Progenitor cell of endocrine pancreas (in vitro differentiated cells): ENCODE measurements around the gene SLC25A10. TPM values are rescaled to one million over a fixed set of nuclear protein-coding genes. Genes with fewer than 3 reads are reported as not detected.

Experiments used
- DNase-seq: peaks from one replicate; pipeline ENCODE4 v3.0.0; 2021; ENCODE audit warnings: low spot score; ENCODE audit not compliant: unreplicated experiment
- H3K27ac Mint-ChIP-seq: 2 replicates; pipeline ENCODE4 v1.8.0; 2021; ENCODE audit warnings: mild to moderate bottlenecking, moderate library complexity, mixed read lengths
- H3K27me3 Mint-ChIP-seq: 2 replicates; pipeline ENCODE4 v1.8.0; 2021; ENCODE audit warnings: mixed read lengths
- H3K36me3 Mint-ChIP-seq: 2 replicates; pipeline ENCODE4 v1.8.0; 2022; ENCODE audit warnings: mixed read lengths; ENCODE audit not compliant: insufficient read depth
- H3K4me1 Mint-ChIP-seq: 2 replicates; pipeline ENCODE4 v1.8.0; 2021; ENCODE audit warnings: low read depth, mixed read lengths
- H3K4me3 Mint-ChIP-seq: 2 replicates; pipeline ENCODE4 v1.8.0; 2021; ENCODE audit warnings: low read depth, mild to moderate bottlenecking, moderate library complexity, mixed read lengths
- H3K9me3 Mint-ChIP-seq: 2 replicates; pipeline ENCODE4 v1.8.0; 2021; ENCODE audit warnings: low read depth, mixed read lengths
- total RNA-seq: library from RNA; stranded (reverse); gene quantifications from 2 replicates; pipeline ENCODE4 v1.2.1, GENCODE V29; 2021
- TF ChIP-seq, protein P1 (sequence below): fragments of 200-600 bp; sonication (generic); IDR thresholded peaks from one replicate; pipeline ENCODE4 v1.5.0; 2021; ENCODE audit warnings: antibody characterized with exemption, mild to moderate bottlenecking; ENCODE audit not compliant: unreplicated experiment

SLC25A10 gene
- total RNA-seq, 1 donor from 2014 or later = 36.9 TPM

DNA sequence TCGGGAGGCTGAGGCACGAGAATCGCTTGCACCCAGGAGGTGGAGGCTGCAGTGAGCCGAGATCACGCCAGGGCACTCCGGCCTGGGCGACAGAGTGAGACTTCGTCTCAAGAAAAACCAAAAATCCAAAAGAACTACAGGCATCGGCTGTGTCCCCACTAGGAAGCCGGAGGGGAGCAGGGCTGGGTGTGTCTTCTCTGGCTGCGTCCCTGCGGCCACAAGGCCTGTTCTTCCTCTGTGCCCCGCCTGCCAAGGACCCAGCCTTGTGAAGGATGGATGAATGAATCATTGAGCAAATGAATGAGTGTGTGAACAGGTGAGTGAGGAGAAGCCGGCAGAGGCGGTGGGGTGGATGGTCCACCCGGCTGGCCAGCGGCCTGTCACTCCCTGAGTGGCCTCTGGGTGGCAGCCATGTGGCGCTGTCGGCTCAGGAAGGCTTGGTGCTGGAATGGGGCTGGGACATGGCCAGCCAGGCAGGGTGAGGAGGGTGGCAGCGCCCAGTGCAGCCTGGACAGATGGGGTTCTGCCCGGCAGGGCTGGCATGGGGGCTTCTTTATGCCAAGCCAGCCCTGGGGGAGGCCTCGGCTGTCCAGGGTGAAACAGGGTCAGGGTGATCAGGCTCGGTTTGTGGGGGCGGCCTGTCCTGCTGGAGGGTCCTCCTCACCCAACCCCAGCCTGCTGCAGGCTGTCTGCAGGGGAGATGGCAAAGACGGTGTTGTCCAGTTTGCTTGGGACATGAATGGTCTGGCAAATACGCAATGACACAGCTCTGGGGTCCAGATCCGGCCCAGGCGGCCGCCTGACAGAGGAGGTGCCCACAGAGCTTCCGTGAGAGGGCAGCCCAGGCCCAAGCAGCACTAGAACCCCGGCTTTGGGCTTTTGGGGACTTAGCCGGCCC is 21.7 kb downstream of the SLC25A10 start:
- Mint-ChIP-seq H3K9me3 (no peaks in the 10 kb centered on the region), H3K36me3 (no peaks in the 10 kb centered on the region), H3K27ac (no peak overlapping the region), H3K27me3 (peaks cover 19% of the 10 kb centered on the region), H3K4me1 (no peaks in the 10 kb centered on the region), H3K4me3 (no peak overlapping the region)
- peak; percentile 75 for DNase-seq
- TF ChIP-seq, protein P1, sequence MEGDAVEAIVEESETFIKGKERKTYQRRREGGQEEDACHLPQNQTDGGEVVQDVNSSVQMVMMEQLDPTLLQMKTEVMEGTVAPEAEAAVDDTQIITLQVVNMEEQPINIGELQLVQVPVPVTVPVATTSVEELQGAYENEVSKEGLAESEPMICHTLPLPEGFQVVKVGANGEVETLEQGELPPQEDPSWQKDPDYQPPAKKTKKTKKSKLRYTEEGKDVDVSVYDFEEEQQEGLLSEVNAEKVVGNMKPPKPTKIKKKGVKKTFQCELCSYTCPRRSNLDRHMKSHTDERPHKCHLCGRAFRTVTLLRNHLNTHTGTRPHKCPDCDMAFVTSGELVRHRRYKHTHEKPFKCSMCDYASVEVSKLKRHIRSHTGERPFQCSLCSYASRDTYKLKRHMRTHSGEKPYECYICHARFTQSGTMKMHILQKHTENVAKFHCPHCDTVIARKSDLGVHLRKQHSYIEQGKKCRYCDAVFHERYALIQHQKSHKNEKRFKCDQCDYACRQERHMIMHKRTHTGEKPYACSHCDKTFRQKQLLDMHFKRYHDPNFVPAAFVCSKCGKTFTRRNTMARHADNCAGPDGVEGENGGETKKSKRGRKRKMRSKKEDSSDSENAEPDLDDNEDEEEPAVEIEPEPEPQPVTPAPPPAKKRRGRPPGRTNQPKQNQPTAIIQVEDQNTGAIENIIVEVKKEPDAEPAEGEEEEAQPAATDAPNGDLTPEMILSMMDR = peak; percentile 91

DNA sequence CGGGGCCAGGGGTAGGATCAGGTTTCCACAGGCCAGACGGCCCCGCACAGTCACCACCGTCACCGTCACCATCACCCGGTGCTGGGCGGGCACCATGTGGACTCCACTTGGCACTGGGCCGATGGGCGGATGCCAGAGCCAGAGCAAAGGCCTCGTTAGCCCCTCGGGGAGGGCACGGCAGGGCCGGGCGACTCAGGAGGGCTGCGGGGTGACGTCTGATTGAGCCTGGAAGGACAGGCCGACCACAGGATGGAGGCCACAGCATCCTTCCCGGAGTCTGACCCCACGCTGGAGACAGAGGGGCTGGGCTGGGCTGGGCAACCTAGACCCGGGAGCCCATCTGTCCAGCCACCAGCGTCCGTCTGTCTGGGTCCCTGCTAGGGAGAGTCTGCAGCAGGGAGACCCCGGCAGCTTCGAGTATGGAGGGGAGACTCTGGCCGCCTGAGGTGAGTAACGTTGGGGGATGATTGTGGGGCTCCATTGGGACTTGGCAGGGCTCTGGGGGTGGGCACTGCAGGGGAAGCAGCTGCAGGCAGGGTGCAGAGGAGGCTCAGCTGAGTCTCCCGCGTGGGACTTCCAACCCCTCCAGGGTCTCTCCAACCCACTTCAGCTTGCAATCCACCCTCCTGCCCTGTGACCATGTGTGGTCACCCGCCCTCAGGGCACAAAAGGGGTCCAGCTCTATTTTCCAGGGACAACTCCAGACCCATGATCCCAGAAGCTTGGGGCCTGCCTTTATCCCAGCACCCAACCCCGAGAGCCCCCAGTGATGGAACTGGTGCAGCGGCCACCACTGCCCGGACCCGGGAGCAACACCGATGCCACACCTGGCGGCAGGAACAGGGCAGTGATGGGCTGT is 22.6 kb downstream of the SLC25A10 start:
- H3K4me1 Mint-ChIP-seq = no peaks in the 10 kb centered on the region
- no peak for DNase-seq
- no peak overlapping the region for H3K4me3 Mint-ChIP-seq
- H3K9me3 Mint-ChIP-seq = no peaks in the 10 kb centered on the region
- no peak overlapping the region for H3K27ac Mint-ChIP-seq
- no peaks in the 10 kb centered on the region for H3K36me3 Mint-ChIP-seq
- TF ChIP-seq, protein P1 = no peak
- H3K27me3 Mint-ChIP-seq = peaks cover 19% of the 10 kb centered on the region

DNA sequence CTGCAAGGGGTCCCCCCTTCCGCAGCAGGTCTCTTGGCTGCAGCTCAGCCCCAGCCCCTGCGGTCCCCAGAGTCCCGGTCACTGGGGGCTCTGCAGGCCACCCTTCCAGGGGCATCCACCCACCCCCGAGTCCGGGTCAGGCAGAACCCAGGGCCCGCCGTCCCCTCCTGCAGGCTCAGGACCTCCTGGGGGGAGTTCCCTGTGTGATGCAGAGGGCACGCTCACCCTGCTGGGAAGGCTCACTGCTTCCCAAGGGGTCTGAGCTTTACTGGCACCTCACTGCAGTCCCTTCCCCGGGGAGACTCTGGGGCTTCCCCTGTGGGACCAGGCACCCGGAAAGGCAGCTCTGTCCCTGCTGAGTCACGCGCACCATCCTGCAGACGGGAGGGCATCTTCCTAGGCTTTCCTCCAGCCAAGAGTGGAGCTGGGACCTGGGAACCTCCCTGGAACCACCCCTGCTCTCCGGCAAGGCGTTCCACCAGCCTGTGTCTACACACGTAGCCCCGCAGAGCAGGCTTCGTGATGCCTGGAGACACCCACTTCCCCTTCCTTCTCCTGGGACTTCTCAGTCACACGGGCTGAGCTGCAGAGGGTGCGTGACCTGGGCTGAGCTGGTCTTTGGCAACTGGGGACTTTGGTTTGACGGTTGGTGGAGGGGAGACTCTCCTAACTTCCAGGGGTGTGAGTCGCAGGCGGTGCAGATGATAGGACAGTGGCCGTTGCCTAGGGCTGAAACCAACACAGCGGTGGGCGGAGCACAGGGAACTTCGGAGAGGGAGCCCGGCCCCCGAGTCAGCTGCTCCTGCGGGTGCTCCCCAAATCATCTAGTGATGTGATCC is 23.4 kb downstream of the SLC25A10 start:
- no peaks in the 10 kb centered on the region for H3K4me1 Mint-ChIP-seq
- H3K9me3 Mint-ChIP-seq = no peaks in the 10 kb centered on the region
- H3K4me3 Mint-ChIP-seq = no peak overlapping the region
- TF ChIP-seq, protein P1 = no peak
- no peaks in the 10 kb centered on the region for H3K36me3 Mint-ChIP-seq
- H3K27ac Mint-ChIP-seq = no peak overlapping the region
- H3K27me3 Mint-ChIP-seq = peaks cover 19% of the 10 kb centered on the region
- DNase-seq = no peak

DNA sequence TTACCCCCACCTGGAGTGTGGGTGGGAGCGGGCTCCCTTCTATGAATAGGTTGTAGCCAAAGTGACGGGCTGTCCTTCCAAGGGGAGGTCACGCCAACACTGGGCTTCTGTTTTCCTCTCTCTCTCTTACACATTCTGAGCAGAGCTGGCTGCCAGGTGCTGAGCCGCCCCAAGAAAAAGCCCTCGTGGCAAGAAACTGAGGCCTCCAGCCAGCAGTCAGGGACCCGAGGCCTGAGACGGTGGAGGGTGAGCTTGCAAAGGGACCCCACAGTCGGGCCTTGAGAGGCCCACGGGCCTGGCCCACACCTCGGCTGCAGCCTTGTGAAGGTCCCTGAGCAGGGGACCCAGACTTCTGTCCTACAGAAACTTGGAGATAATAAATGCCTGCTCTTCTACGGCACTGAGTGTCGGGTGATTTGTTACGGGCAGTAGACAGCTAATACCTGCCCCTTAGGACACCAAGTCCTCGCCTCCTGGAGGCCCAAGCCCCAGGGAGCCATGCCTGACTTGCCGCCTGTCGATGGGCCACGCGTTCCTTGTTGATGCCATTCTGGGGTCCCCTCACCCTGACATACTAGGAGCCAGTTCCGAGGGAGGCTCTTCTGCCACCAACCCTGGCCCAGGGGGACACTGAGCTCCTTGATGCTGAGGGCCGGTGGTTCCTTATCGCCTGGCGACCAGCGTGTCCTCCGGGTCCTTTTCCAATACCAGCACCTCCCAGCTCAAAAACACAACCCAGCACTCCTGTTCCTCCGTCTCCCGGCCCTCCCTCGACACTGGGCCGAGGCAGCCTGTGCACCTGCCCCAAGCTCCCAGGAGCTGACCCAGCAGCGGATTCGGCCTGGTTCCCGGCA is 26.1 kb downstream of the SLC25A10 start:
- no peak for DNase-seq
- H3K4me1 Mint-ChIP-seq = no peaks in the 10 kb centered on the region
- H3K36me3 Mint-ChIP-seq = no peaks in the 10 kb centered on the region
- H3K27me3 Mint-ChIP-seq = peaks cover 11% of the 10 kb centered on the region
- no peak overlapping the region for H3K27ac Mint-ChIP-seq
- H3K9me3 Mint-ChIP-seq = no peaks in the 10 kb centered on the region
- no peak overlapping the region for H3K4me3 Mint-ChIP-seq
- TF ChIP-seq, protein P1 = no peak
